ENCODE measurements around the gene DCAKD. TPM values are rescaled to one million over a fixed set of nuclear protein-coding genes. Genes with fewer than 3 reads are reported as not detected.

Gene DCAKD
- total and polyA plus RNA-seq, 10 of the 15 experiments (the other 5 are each of a cell fraction or from before 2014, with no cell fraction given): 11.6 to 62.7 (median 38.3) TPM

DNA sequence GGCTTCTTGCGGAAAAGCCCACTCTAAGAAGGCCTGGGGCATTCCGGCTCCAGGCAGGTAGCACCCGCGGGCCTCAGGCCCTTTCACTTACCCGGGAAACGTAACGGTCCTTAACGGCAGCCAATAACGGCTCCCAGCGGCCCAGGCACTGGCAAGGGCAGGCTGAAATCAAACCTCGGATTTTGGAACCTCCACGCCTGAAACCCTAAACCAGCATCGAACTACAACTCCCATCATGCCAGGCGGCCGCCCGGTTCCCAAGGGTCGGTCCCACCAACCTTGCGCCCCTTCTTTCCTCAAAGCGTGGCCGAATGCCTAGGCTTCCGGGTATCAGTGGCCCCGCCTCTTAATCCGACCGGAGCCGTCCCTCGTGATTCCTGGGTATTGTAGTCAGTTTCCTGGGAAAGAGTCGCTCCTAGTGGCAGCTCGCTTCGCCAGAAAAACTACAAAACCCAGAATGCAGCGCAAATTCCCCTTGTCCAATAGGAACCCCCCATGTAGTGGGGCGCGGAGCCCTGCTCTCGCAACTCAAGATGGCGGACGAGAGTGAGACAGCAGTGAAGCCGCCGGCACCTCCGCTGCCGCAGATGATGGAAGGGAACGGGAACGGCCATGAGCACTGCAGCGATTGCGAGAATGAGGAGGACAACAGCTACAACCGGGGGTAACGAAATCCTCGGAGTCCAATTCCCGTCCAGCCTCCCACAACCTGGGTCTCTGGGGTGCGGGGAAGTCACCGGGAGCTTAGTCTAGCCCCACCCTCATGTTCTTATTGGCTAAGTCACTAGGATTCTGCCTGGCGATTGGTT, 9.6 kb upstream of the DCAKD start, which contains the start of gene NMT1 (continued):
- TF ChIP-seq PKNOX1 (IDR thresholded peaks at IDR 0.05): peak; percentile 98
- no peak for TF ChIP-seq ZZZ3 (IDR thresholded peaks at IDR 0.05; ENCODE audit: control insufficient read depth, insufficient read length, low read depth)
- TF ChIP-seq MLLT1 (IDR thresholded peaks at IDR 0.05): peak; percentile 57
- peak; percentile 10 for TF ChIP-seq RELA (IDR thresholded peaks at IDR 0.05; ENCODE audit: borderline replicate concordance, partially characterized antibody)
- TF ChIP-seq HDAC2 (IDR thresholded peaks at IDR 0.05): 0 out of 2 replicates have a peak, but pooled peaks have one; percentile 58
- TF ChIP-seq, protein P1, sequence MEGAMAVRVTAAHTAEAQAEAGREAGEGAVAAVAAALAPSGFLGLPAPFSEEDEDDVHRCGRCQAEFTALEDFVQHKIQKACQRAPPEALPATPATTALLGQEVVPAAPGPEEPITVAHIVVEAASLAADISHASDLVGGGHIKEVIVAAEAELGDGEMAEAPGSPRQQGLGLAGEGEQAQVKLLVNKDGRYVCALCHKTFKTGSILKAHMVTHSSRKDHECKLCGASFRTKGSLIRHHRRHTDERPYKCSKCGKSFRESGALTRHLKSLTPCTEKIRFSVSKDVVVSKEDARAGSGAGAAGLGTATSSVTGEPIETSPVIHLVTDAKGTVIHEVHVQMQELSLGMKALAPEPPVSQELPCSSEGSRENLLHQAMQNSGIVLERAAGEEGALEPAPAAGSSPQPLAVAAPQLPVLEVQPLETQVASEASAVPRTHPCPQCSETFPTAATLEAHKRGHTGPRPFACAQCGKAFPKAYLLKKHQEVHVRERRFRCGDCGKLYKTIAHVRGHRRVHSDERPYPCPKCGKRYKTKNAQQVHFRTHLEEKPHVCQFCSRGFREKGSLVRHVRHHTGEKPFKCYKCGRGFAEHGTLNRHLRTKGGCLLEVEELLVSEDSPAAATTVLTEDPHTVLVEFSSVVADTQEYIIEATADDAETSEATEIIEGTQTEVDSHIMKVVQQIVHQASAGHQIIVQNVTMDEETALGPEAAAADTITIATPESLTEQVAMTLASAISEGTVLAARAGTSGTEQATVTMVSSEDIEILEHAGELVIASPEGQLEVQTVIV (IDR thresholded peaks at IDR 0.05; ENCODE audit: borderline replicate concordance, partially characterized antibody): peak; percentile 92
- 0 out of 2 replicates have a peak, but pooled peaks have one; percentile 58 for TF ChIP-seq NBN (IDR thresholded peaks at IDR 0.05)
- TF ChIP-seq PML (IDR thresholded peaks at IDR 0.05; ENCODE audit: low read length): peak; percentile 83; the same call in 1 of the 2 replicates
- peak; percentile 14; the same call in 1 of the 2 replicates for TF ChIP-seq DPF2 (IDR thresholded peaks at IDR 0.05)
- peak; percentile 100 for TF ChIP-seq TAF1 (IDR thresholded peaks at IDR 0.05; ENCODE audit: borderline replicate concordance, low read depth, low read length)
- TF ChIP-seq RAD51 (IDR thresholded peaks at IDR 0.05): peak; percentile 65
- TF ChIP-seq RUNX3 (IDR thresholded peaks at IDR 0.05; ENCODE audit: low read length): 0 out of 2 replicates have a peak, but pooled peaks have one; percentile 26
- TF ChIP-seq CBFB (IDR thresholded peaks at IDR 0.05; ENCODE audit: low read depth): peak; percentile 84
- TF ChIP-seq, protein P2, sequence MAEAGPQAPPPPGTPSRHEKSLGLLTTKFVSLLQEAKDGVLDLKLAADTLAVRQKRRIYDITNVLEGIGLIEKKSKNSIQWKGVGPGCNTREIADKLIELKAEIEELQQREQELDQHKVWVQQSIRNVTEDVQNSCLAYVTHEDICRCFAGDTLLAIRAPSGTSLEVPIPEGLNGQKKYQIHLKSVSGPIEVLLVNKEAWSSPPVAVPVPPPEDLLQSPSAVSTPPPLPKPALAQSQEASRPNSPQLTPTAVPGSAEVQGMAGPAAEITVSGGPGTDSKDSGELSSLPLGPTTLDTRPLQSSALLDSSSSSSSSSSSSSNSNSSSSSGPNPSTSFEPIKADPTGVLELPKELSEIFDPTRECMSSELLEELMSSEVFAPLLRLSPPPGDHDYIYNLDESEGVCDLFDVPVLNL (IDR thresholded peaks at IDR 0.05; ENCODE audit: low read depth, low read length): peak; percentile 29; the same call in 1 of the 2 replicates
- TF ChIP-seq YY1 (IDR thresholded peaks at IDR 0.05; ENCODE audit: low read depth, low read length): peak; percentile 98
- peak; percentile 61; the same call in 1 of the 2 replicates for TF ChIP-seq ZNF207 (IDR thresholded peaks at IDR 0.05; ENCODE audit: borderline replicate concordance)
- 0 out of 2 replicates have a peak, but pooled peaks have one; percentile 70 for TF ChIP-seq GATAD2B (conservative IDR thresholded peaks at IDR 0.05; ENCODE audit: low read depth)
- peak; percentile 71 for TF ChIP-seq CREB1 (IDR thresholded peaks at IDR 0.05; ENCODE audit: low read depth)
- no peak for TF ChIP-seq PAX8 (IDR thresholded peaks at IDR 0.05)
- peak; percentile 72 for TF ChIP-seq KLF5 (IDR thresholded peaks at IDR 0.05; ENCODE audit: partially characterized antibody)
- TF ChIP-seq SKIL (IDR thresholded peaks at IDR 0.05; ENCODE audit: low read depth, poor library complexity, severe bottlenecking): peak; percentile 74
- peak; percentile 86 for TF ChIP-seq MEF2B (IDR thresholded peaks at IDR 0.05; ENCODE audit: partially characterized antibody, poor library complexity, severe bottlenecking)
- peak; percentile 96 for TF ChIP-seq POLR2AphosphoS5 (IDR thresholded peaks at IDR 0.05; ENCODE audit: low read length)
